ENCODE data around the gene FAM222A. TPM values are rescaled to one million over a fixed set of nuclear protein-coding genes. Genes with fewer than 3 reads are reported as not detected.

Gene FAM222A
- total RNA-seq, 1 experiment from 2014 or later = 1.6 TPM

GRCh38 chr12:109716092-109716479 is 2.5 kb downstream of the FAM222A start (continued):
- TF ChIP-seq E2F1 (CRISPR knock-in tag; IDR thresholded peaks at IDR 0.05) = no peak

- ATAC-seq (no peak), DNase-seq (ENCODE audit: low spot score) (no peak)
- peaks cover 36% of the 10 kb centered on the region for H3K4me1 Mint-ChIP-seq
- H3K27me3 Mint-ChIP-seq (ENCODE audit: low read depth) = peaks cover 46% of the 10 kb centered on the region
- TF ChIP-seq NR3C1 (CRISPR knock-in tag; conservative IDR thresholded peaks at IDR 0.05; ENCODE audit: low read depth) = no peak
- TF ChIP-seq NFE2L1 (CRISPR knock-in tag; IDR thresholded peaks at IDR 0.05) = no peak
- no peak for TF ChIP-seq ATF6 (CRISPR knock-in tag; IDR thresholded peaks at IDR 0.05)
- no peak for TF ChIP-seq ATF1 (CRISPR knock-in tag; IDR thresholded peaks at IDR 0.05)
- TF ChIP-seq FOXK1 (CRISPR knock-in tag; IDR thresholded peaks at IDR 0.05) = no peak
- TF ChIP-seq ZBTB21 (CRISPR knock-in tag; IDR thresholded peaks at IDR 0.05; ENCODE audit: borderline replicate concordance) = no peak
- TF ChIP-seq FOXJ3 (CRISPR knock-in tag; IDR thresholded peaks at IDR 0.05; ENCODE audit: borderline replicate concordance) = no peak
- TF ChIP-seq ZNF263 (CRISPR knock-in tag; IDR thresholded peaks at IDR 0.05; ENCODE audit: low read depth) = no peak
- TF ChIP-seq ZNF532 (CRISPR knock-in tag; IDR thresholded peaks at IDR 0.05; ENCODE audit: borderline replicate concordance) = no peak
- no peak for TF ChIP-seq STAT6 (CRISPR knock-in tag; conservative IDR thresholded peaks at IDR 0.05; ENCODE audit: low read depth)
- no peak for TF ChIP-seq ZNF396 (CRISPR knock-in tag; IDR thresholded peaks at IDR 0.05; ENCODE audit: borderline replicate concordance)
- no peak for TF ChIP-seq CBFB (CRISPR knock-in tag; IDR thresholded peaks at IDR 0.05; ENCODE audit: low read depth)
- TF ChIP-seq NFATC4 (CRISPR knock-in tag; IDR thresholded peaks at IDR 0.05) = no peak
- TF ChIP-seq ATF3 (CRISPR knock-in tag; conservative IDR thresholded peaks at IDR 0.05) = no peak
- ChIA-PET POLR2A (no interaction called here), CTCF (interaction anchor here (0.7 to 4.1 kb wide), 6 partner anchors 23 to 197 kb away, joined by 3 to 45 read pairs (median 4); no protein-coding TSS in a partner anchor)
- H3K27ac Mint-ChIP-seq = no peak overlapping the region
- H3K9me3 Mint-ChIP-seq = no peaks in the 10 kb centered on the region
- H3K4me3 Mint-ChIP-seq = no peak overlapping the region
- no peaks in the 10 kb centered on the region for H3K36me3 Mint-ChIP-seq
Observed at GRCh38 chr12:109716512-109717389, 3.1 kb downstream of the FAM222A start.

Measured in WTC11 (cell line).